GM21723 (cell line): ENCODE measurements around the gene WDR38.

Source experiments
- ATAC-seq: cut with Tn5 transposase; IDR thresholded peaks from one replicate; pipeline ENCODE4 v1.9.1; 2021; ENCODE audit warnings: mild to moderate bottlenecking, moderate library complexity; ENCODE audit not compliant: unreplicated experiment

The WDR38 gene

GRCh38 chr9:124855944-124856765 lies 2.9 kb downstream of the WDR38 start:
- no peak for ATAC-seq

- ATAC-seq: no peak
Measured at GRCh38 chr9:124857533-124858162, 4.4 kb downstream of the WDR38 start.

DNA sequence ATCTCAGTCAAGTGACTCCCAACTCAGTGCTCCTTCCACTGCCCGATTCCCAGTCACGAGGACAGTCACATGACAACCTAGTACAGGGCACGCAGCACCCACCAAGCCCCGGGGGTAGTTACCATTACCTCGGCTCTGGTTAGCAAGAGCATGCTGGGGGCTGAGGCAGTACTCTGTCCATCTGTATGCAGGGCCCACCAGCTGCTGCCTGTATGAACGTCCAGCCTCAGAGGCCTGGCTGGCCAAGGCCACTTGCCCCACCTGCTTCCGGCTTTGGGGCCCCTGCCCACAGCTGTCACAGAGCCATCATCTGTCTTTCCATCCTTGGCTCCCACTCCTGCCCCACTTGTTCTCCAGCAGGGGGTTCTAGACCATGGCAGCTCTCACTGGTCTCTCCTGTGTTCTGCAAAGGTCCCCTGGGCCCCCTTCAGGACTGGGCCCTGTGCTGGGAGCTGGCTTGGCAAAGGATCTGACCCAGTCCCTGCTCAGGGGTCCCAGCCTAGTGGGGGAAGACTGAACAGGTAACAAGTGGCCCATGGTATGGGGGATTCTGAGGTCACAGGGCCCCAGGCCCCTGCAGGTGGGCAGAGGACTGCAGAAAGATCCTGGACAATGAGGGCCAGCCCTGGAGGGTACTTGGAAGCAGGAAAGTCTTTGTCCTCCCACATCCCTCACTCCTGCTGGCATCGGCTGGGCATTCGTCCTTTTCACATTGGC lies 5.2 kb downstream of the WDR38 start:
- ATAC-seq: no peak

DNA sequence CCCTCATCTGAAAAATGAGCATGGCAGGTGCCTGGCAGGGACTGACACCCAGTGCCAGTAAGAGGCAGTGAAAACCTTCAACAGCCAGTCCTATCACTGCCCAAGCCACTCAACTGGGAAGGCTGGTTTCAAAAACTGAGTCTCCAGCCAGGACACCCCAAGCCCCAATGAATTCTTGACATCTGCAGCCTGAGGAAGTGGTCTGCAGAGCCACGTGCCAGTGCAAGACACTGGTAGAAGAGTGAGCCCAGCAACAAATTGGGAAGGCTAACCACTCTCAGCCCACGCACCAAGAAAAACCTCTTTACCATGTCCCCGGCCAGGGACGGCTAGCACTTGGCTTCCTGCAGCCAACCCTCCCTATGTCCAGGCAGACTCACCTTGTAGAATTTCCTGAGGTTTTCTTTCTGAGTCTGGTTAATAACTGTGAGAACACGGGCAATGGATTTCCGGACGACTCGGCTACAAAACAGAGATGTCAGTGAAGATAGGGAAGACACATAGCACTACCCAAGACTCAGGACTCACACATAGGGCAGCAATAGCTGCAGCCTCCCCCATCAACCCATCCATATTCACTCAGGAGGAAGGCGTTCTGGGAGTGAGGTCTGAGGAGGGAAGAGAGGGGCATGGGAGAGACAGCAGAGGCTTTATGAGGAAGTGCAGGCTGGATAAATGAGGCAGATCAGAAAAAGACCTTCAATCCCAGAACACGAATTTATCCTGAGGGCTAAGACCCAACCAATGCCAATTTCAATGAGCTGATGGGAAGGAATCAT lies 6.7 kb downstream of the WDR38 start:
- ATAC-seq: no peak

- no peak for ATAC-seq
Measured at GRCh38 chr9:124860582-124861341, 7.5 kb downstream of the WDR38 start.

- peak; percentile 84 for ATAC-seq
Measured at GRCh38 chr9:124861342-124862229, 8.3 kb downstream of the WDR38 start, which contains the start of the genes ARPC5L and RPL35. Gene ARPC5L (plus strand): TSS chr9:124862130. CDS start chr9:124869291, 7,161 bp downstream. Gene RPL35 (minus strand): TSS chr9:124861957. CDS start chr9:124861912, 45 bp downstream.

- no peak for ATAC-seq
Measured at GRCh38 chr9:124863371-124863871, 10.2 kb downstream of the WDR38 start.

GRCh38 chr9:124868511-124869465 lies 15.5 kb downstream of the WDR38 start:
- ATAC-seq: peak; percentile 55

DNA sequence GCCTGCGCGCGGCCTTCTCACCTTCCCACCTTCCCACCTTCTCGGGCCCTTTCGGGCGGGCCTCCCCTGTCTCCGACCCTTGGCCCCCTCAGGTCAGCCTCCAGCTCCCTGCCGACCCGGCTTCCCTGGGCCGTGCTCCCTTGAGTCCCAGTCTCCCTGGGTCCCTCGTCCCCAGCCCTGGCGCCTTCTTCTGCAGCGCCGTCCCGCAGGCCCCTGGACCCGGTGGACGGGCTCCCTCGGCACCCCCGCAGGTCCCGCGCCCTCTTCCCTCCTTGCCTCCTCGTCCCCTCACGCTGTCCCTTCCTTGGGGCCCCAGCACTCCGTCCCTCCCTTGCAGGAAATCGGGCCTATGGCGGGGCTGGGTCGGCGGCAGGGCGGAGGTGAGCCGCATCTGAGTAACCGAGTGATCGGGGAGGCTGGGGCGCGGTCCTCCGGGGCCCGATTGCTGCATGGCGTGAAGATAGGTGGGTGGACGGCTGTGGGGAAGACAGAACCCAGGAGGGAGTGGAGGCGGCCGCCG lies 16.3 kb downstream of the WDR38 start:
- ATAC-seq: peak; percentile 19

- ATAC-seq: peak; percentile 47
Measured at GRCh38 chr9:124869986-124870560, 16.8 kb downstream of the WDR38 start.

DNA sequence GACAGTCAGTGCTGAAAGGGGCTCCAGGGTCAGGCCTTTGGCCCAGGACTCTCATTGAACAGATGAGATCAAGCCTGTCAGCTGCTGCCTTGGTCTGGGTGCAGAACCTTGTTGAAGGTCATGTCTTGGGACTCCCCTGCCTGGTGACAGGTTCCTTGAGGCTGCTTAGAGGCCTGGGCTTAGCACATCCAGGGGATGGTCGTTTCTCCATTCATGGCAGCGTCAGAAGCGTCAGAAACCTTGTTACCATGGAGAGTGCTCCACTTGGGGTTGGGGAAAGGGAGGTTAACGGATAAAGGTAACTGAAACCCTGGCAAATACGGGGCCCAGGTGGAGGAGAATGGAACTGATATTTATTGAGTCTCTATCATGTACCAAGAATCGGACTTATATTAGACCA lies 17.5 kb downstream of the WDR38 start:
- no peak for ATAC-seq

DNA sequence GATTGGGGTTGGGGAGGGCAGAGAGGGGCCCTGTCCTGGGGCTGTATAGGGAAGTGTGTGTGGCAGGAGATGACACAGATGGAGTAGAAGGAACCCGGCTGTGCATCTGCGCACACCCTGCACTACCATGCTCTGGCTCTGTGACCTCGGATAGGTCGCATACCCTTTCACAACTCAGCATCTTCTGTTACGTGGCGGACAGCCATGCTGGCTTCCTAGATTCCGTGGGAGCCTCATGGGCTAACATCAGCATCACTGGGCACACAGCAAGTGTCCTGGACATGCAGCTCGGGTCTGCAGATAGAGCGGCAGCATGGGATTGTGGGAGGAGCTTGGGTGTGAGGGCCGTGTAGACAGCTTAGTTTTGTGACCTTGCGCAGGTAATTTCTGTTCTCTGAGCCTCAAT lies 17.9 kb downstream of the WDR38 start:
- no peak for ATAC-seq

DNA sequence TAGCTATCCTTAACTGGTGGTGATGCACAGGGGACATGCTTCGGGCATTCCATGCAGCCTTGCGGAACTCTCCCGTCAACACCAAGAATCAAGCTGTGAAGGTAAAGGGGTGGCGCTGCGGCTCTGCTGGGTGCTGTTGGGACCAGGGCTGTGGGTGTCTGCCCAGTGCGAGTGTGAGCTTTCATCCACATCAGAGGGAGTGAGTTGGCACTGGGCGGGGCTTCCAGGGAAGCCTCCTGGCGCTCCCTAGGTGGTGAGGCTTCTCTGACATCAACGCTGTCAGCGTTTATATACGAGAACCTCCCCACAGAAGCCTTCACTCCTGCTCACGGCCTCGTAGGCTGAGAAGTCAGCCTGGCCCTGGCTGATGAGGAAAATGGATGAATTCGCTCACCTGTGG lies 20.4 kb downstream of the WDR38 start:
- no peak for ATAC-seq

GRCh38 chr9:124875501-124875900 lies 22.2 kb downstream of the WDR38 start:
- ATAC-seq: no peak

DNA sequence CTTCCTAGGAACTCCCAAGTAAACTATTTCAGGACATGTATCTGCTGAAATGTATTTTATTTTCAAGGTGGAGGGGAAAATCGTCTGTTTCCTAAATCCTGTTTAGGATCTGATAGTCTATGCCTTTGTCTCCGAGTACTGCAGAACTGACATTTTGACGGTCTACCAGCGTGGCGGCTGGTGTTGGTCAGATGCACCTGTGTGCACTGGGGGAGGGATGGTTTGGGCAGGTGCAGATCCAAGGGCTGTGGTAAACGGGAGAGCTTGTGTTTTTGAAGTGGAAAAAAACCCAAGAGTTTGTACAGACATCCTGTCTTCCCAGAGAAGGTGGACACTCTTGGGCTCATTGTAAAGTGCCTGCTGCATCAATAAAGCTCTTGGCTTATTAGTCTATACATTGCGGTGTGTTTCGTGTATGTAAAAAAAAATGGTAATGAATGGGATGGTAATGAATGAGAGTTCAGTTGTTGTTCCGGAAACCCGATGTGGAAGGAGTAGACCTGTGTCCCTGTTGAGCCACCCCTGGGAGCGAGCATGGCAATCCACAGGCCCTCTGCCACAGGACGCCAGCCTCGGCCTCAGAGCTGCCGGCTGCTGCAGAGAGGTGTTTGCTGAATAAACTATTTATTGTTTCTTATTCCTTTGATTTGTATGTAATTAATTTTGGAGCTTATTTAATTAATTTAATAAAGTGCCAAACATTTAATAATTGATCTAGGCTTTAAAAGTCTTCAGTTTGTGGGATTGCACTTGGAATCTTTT lies 23.9 kb downstream of the WDR38 start:
- no peak for ATAC-seq

DNA sequence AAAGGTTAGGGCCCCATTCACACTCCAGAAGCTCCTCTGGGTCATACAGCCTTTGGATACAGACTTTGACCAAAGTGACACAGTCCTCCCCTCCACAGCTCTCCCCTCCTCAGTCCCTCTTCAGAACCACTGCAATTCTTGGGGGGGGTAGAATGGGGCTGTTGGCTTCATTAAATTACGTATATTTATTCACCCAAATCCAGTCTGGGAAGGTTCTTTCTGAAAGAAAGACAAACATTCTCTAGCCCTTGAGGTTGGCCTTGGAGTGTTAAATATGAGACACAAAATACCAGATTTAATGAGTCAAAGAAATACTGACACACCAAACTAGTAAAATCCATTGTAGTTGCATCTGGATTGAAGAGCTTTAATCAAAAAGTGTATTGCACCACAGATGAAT lies 24.8 kb downstream of the WDR38 start:
- no peak for ATAC-seq
